Effector memory CD4-positive, alpha-beta T cell (primary cell): ENCODE data around the gene RPS6KA5.
"Not testable (repeated sequence)": the region's sequence is repeated elsewhere in the genome, so short reads cannot be mapped to it uniquely, and the experiment has no call there.

Experiments used
- DNase-seq, 3 donors: peaks; one replicate each; pipeline ENCODE4 v3.0.0-alpha.2; 2020
- H3K27ac ChIP-seq: 2 replicates; pipeline ENCODE4 v1.7.0; 2013; ENCODE audit warnings: mild to moderate bottlenecking, low read length, moderate library complexity; ENCODE audit not compliant: insufficient read depth, poor library complexity, severe bottlenecking
- H3K27me3 ChIP-seq: replicated peaks from 2 replicates; pipeline ENCODE4 v1.7.0; 2013; ENCODE audit warnings: mild to moderate bottlenecking, low read length; ENCODE audit not compliant: insufficient read depth, control insufficient read depth, poor library complexity, severe bottlenecking
- H3K36me3 ChIP-seq: 2 replicates; pipeline ENCODE4 v1.7.0; 2013; ENCODE audit warnings: mild to moderate bottlenecking, low read length, moderate library complexity; ENCODE audit not compliant: control insufficient read depth, insufficient read depth
- H3K4me1 ChIP-seq: 2 replicates; pipeline ENCODE4 v1.7.0; 2013; ENCODE audit warnings: low read length, mild to moderate bottlenecking; ENCODE audit not compliant: control insufficient read depth, insufficient read depth, poor library complexity, severe bottlenecking
- H3K4me3 ChIP-seq: 2 replicates; pipeline ENCODE4 v1.7.0; 2013; ENCODE audit warnings: low read length, low read depth, mild to moderate bottlenecking; ENCODE audit not compliant: insufficient read depth, poor library complexity, severe bottlenecking
- H3K9me3 ChIP-seq: 2 replicates; pipeline ENCODE4 v1.7.0; 2013; ENCODE audit warnings: mild to moderate bottlenecking, low read length, moderate library complexity; ENCODE audit not compliant: control insufficient read depth

RPS6KA5 gene

DNA sequence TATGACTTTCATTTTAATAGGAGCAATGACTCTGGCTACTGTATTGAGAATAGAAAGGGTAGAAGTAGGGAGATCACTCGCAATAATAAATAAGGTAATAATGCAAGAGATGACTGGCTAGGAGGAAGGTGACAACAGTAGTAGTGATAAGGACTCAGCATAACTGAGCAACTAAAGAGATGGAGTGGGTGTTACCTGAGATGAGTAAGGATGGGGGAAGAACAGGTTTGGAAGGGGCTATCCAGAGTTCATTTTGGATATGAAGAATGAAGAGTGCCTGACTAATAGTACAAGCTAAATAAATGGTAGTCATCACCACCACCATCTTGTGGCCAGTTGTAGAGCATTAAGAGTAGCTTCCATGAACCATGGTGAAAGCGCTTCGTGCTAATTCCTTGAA lies 101.1 kb downstream of the RPS6KA5 start:
- Histone ChIP-seq H3K27ac (no peak overlapping the region), H3K9me3 (no peaks in the 10 kb centered on the region), H3K4me1 (no peaks in the 10 kb centered on the region), H3K4me3 (no peak overlapping the region), H3K36me3 (peaks cover 12% of the 10 kb centered on the region), H3K27me3 (no peaks in the 10 kb centered on the region)
- no peak for DNase-seq

- DNase-seq: no peak
- Histone ChIP-seq H3K4me3 (no peak overlapping the region), H3K27me3 (no peaks in the 10 kb centered on the region), H3K27ac (no peak overlapping the region), H3K9me3 (no peaks in the 10 kb centered on the region), H3K4me1 (no peaks in the 10 kb centered on the region), H3K36me3 (peaks cover 12% of the 10 kb centered on the region)
Observed at GRCh38 chr14:90956273-90956672, 104.2 kb downstream of the RPS6KA5 start.

GRCh38 chr14:90953643-90954042 lies 106.8 kb downstream of the RPS6KA5 start:
- H3K9me3 ChIP-seq, H3K27me3 ChIP-seq, H3K4me3 ChIP-seq, H3K4me1 ChIP-seq, H3K27ac ChIP-seq, DNase-seq, H3K36me3 ChIP-seq: not testable (repeated sequence)

- Histone ChIP-seq H3K4me1 (no peaks in the 10 kb centered on the region), H3K27ac (no peak overlapping the region), H3K27me3 (no peaks in the 10 kb centered on the region), H3K36me3 (peaks cover 18% of the 10 kb centered on the region), H3K9me3 (no peaks in the 10 kb centered on the region), H3K4me3 (no peak overlapping the region)
- DNase-seq: no peak
Observed at GRCh38 chr14:90943367-90943766, 117.1 kb downstream of the RPS6KA5 start.

- no peak for DNase-seq
- Histone ChIP-seq H3K27me3 (no peaks in the 10 kb centered on the region), H3K9me3 (no peaks in the 10 kb centered on the region), H3K4me3 (no peak overlapping the region), H3K4me1 (no peaks in the 10 kb centered on the region), H3K27ac (no peak overlapping the region), H3K36me3 (peaks cover 20% of the 10 kb centered on the region)
Observed at GRCh38 chr14:90942511-90942910, 117.9 kb downstream of the RPS6KA5 start.

- H3K36me3 ChIP-seq: peaks cover 21% of the 10 kb centered on the region
- no peaks in the 10 kb centered on the region for H3K4me1 ChIP-seq
- H3K27me3 ChIP-seq: no peaks in the 10 kb centered on the region
- DNase-seq: no peak
- no peaks in the 10 kb centered on the region for H3K9me3 ChIP-seq
- no peak overlapping the region for H3K4me3 ChIP-seq
- H3K27ac ChIP-seq: no peak overlapping the region
Observed at GRCh38 chr14:90941706-90942105, 118.7 kb downstream of the RPS6KA5 start.

DNA sequence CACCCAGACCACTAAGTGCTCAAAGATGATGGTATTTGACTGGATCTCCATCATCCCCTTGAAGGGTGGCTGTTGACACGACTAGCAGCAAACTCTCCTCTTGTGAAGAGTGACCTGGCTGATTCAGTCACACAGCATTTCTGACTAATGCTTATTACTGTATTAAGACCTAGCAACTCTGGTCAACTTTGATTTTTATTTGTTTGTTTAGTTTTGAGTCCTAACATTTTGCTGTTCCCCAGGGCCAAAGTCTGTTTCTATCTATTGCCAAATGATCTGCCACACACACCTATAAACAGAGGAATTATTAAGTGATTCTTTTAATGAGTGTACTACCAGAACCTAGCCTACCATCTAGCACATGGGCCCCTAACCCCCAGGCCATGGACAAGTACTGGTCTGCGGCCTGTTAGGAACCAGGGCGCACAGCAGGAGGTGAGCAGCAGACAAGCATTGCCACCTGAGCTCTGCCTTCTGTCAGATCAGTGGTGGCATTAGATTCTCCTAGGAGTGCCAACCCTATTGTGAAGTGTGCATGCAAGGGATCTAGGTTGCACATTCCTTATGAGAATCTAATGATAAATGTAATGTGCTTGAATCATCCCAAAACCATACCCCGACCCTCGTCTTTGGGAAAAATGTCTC lies 120.0 kb downstream of the RPS6KA5 start:
- DNase-seq: no peak
- Histone ChIP-seq H3K4me1 (no peaks in the 10 kb centered on the region), H3K27me3 (no peaks in the 10 kb centered on the region), H3K4me3 (no peak overlapping the region), H3K9me3 (no peaks in the 10 kb centered on the region), H3K27ac (no peak overlapping the region), H3K36me3 (peaks cover 21% of the 10 kb centered on the region)

GRCh38 chr14:90939252-90939795 lies 121.1 kb downstream of the RPS6KA5 start:
- peaks cover 21% of the 10 kb centered on the region for H3K36me3 ChIP-seq
- not testable (repeated sequence) for DNase-seq, H3K27me3 ChIP-seq, H3K27ac ChIP-seq, H3K4me3 ChIP-seq, H3K4me1 ChIP-seq, H3K9me3 ChIP-seq

DNA sequence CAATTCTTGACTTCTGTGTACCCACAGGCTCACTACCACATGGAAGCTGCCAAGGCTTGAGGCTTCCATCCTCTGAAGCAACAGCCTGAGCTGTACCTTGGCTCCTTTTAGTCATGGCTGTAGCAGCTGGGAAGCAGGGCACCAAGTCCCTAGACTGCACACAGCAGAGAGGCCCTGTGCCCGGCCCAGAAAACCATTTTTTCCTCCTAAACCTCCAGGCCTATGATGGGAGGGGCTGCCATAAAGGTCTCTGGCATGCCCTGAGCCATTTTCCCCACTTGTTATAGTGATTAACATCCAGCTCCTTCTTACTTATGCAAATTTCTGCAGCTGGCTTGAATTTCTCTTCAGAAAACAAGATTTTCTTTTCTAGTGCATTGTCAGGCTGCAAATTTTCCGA lies 121.8 kb downstream of the RPS6KA5 start:
- no peak for DNase-seq
- H3K4me3 ChIP-seq: no peak overlapping the region
- no peaks in the 10 kb centered on the region for H3K27me3 ChIP-seq
- peaks cover 21% of the 10 kb centered on the region for H3K36me3 ChIP-seq
- no peak overlapping the region for H3K27ac ChIP-seq
- no peaks in the 10 kb centered on the region for H3K4me1 ChIP-seq
- H3K9me3 ChIP-seq: no peaks in the 10 kb centered on the region

DNA sequence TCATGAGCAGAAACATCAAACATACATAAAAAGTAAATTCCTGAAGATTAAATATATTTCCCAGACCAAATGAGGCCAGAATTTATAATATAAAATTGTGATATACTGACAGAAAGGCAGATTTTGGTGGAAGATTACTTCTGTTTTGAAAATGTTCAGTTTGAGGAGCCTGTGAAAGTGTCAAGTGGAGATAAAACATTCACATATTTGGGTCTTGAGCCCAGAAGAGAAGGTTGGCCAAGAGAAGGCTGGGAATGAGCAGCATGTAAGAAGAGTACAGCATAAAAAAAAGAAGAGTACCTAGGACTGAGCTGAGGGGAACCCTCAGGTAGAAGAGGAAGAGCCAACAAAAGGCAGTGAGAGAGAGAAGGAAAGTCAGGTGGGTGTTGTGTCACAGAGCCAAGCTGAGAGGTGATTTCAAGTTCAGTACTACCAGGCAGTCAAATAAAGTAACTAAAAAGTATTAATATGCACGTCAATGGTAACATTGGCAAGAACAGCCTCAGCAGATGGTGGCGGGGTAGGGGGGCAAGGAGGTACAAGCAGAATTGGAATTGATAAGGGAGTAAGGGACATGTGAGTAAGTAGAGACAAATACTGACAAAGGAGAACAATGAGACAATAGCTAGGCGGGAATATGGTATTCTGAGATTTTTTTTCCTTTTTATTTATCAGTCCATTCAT lies 123.5 kb downstream of the RPS6KA5 start:
- Histone ChIP-seq H3K27me3 (no peaks in the 10 kb centered on the region), H3K9me3 (no peaks in the 10 kb centered on the region), H3K4me1 (no peaks in the 10 kb centered on the region), H3K36me3 (peaks cover 21% of the 10 kb centered on the region), H3K4me3 (no peak overlapping the region), H3K27ac (no peak overlapping the region)
- no peak for DNase-seq
